Glomerular endothelial cell (primary cell): Measurements from ENCODE around the gene DAG1. TPM values are rescaled to one million over a fixed set of nuclear protein-coding genes. Genes with fewer than 3 reads are reported as not detected.

Source experiments
- DNase-seq: peaks from one replicate; pipeline ENCODE4 v3.0.0-alpha.2; 2011; ENCODE audit warnings: low read depth, low spot score; ENCODE audit errors: extremely low read depth
- total RNA-seq: library from RNA; depleted of rRNA; stranded (reverse); fragments of >200 nt; gene quantifications from 2 replicates; pipeline ENCODE4 v1.2.3, GENCODE V29; 2015

DAG1 gene
- total RNA-seq, 1 donor from 2014 or later, result 111 TPM

GRCh38 chr3:49539659-49540560 lies 69.8 kb downstream of the DAG1 start:
- peak; percentile 55 for DNase-seq

- DNase-seq, result no peak
Observed at GRCh38 chr3:49552087-49552486, 82.0 kb downstream of the DAG1 start.

- DNase-seq, result no peak
Observed at GRCh38 chr3:49553324-49553691, 83.2 kb downstream of the DAG1 start.

- peak; percentile 20 for DNase-seq
Observed at GRCh38 chr3:49553692-49554632, 83.9 kb downstream of the DAG1 start, which contains the start of gene BSN. Gene BSN, plus strand, starts transcription at chr3:49554477. Its CDS starts 126 bp downstream, at chr3:49554603.

- DNase-seq, result no peak
Observed at GRCh38 chr3:49554633-49555265, 84.7 kb downstream of the DAG1 start.

- no peak for DNase-seq
Observed at GRCh38 chr3:49556500-49557275, 86.6 kb downstream of the DAG1 start.

GRCh38 chr3:49563040-49563578 lies 93.0 kb downstream of the DAG1 start:
- DNase-seq, result no peak

GRCh38 chr3:49563766-49564165 lies 93.7 kb downstream of the DAG1 start:
- no peak for DNase-seq

GRCh38 chr3:49566312-49566711 lies 96.2 kb downstream of the DAG1 start:
- no peak for DNase-seq

- DNase-seq, result no peak
Observed at GRCh38 chr3:49567406-49567805, 97.3 kb downstream of the DAG1 start.

GRCh38 chr3:49568965-49569364 lies 98.9 kb downstream of the DAG1 start:
- no peak for DNase-seq

GRCh38 chr3:49570028-49570654 lies 100.1 kb downstream of the DAG1 start:
- no peak for DNase-seq

GRCh38 chr3:49582177-49582576 lies 112.1 kb downstream of the DAG1 start:
- DNase-seq, result no peak

Other genes starting within 250 kb of the DAG1 start
- gene C3orf62, start 193.0 kb upstream of the DAG1 start, total RNA-seq, result 2.3 and 5.8 TPM in 2 replicates
- gene USP4, start 130.2 kb upstream of the DAG1 start, total RNA-seq, result 24.2 and 36.1 TPM in 2 replicates
- gene GPX1, start 111.9 kb upstream of the DAG1 start, total RNA-seq, result 607 and 731 TPM in 2 replicates
- gene RHOA, start 58.3 kb upstream of the DAG1 start, total RNA-seq, result 584 and 601 TPM in 2 replicates
- gene TCTA, start 57.8 kb upstream of the DAG1 start, total RNA-seq, result 18.4 and 28.7 TPM in 2 replicates
- 1.9 and 2.5 TPM in 2 replicates for gene AMT, start 47.8 kb upstream of the DAG1 start, total RNA-seq
- 10.1 and 12.6 TPM in 2 replicates for gene NICN1, start 40.9 kb upstream of the DAG1 start, total RNA-seq
- 0.10 and 0.29 TPM in 2 replicates for gene BSN, start 84.2 kb downstream of the DAG1 start, total RNA-seq
- gene APEH, start 204.1 kb downstream of the DAG1 start, total RNA-seq, result 58.5 and 73.2 TPM in 2 replicates
- gene MST1, start 219.2 kb downstream of the DAG1 start, total RNA-seq, result 6.7 and 9.6 TPM in 2 replicates
- gene RNF123, start 219.3 kb downstream of the DAG1 start, total RNA-seq, result 26.4 and 35.5 TPM in 2 replicates
- gene AMIGO3, start 249.4 kb downstream of the DAG1 start, total RNA-seq, result 0.19 and 1.2 TPM in 2 replicates